GM04504 (cell line): Measurements from ENCODE around the gene VEGFB.

Experiments used
- DNase-seq: peaks from one replicate; pipeline ENCODE4 v3.0.0-alpha.2; 2012; ENCODE audit warnings: low read depth

Gene VEGFB

GRCh38 chr11:64233913-64234586, at the start of gene VEGFB:
TSS of gene VEGFB (plus strand) at chr11:64234584. CDS start at chr11:64234834, 250 bp downstream.
- no peak for DNase-seq

DNA sequence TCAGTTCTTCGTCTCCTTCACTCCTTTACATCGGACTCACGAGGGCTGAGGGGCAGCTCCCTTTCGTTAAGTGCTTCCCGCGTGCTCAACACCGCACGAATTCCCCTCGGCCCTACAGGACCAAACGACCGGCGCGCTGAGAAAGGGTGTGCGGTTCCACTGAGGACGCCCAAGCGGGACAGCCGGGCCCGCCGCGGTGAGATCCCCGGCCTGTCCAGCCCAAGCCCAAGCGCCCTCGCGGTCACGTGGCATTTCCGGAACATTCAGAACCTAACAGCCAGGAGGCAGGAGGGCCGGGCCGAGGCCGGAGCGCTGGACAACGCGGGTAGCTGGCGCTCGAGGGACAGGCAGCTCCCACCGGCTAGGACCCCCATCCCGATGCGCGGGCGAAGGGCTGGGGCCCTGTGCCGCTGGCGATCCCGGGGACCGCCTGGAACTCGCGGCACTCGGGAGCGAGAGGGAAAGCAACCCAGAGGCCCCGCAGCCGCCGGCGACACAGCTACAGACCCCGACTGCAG, 49.1 kb upstream of the VEGFB start:
- peak; percentile 78 for DNase-seq

DNA sequence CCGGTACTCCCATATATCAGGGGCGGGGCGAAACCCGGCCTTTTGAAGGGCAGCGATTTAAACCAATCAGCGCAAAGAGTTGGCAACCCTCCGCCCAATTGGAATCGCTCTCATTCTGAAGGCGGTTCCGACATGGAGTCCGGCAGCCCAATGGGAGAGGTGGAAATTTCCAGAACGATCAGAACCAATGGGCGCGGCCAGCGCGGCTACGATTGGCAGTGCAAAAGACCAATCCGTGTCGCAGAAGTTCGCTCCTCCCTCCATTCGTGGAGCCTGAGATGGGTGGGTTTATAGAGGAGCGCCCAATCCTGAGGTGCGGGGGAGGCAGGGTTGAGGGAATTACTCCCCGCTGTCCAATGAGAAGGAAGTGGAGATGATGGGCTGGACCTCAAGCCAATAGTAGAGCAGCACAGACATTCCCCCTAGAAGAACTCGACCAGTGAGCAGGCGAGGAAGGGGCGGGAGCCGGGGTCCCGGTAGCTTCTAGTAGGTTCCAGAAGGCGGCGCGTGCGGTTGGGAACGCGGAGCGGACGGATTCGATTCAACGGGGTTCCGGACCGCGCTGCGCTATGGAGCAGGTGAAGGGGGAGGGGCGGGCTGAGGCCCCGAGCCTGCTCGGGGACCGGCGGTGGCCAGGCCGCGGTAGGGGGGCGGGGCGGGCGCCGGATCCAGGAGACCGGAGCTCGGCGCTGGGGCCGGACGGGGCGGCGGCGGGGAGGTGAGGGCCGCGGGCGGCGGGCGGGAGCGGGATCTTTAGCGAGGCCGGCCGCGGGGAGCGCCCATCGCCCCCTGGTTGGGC, 48.5 kb upstream of the VEGFB start, which contains the start of gene STIP1:
STIP1 (plus strand) TSS at position 479 of the 799 bp plus-strand sequence; CDS start at position 570, 91 bp downstream.
- DNase-seq, result peak; percentile 100

GRCh38 chr11:64186492-64187165, 47.8 kb upstream of the VEGFB start:
- no peak for DNase-seq

DNA sequence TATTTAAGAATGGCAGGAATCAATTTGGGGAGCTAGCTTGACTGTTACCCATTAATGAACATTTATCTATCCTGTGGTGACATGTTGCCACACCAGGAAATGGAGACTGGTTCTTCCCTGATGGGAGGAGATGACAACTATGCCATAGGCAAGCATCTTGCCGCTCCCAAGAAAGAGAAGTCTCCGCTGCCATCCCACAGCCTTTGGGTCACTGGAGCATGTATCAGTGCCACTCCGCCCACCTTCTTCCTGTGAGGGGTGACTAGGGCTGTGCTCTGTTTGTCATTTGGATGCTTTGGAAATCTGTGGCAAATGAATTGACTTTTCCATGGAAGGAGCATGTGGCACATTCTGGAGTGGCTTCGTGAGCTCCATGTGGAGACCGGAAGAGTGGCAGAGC, 42.0 kb upstream of the VEGFB start:
- no peak for DNase-seq

DNA sequence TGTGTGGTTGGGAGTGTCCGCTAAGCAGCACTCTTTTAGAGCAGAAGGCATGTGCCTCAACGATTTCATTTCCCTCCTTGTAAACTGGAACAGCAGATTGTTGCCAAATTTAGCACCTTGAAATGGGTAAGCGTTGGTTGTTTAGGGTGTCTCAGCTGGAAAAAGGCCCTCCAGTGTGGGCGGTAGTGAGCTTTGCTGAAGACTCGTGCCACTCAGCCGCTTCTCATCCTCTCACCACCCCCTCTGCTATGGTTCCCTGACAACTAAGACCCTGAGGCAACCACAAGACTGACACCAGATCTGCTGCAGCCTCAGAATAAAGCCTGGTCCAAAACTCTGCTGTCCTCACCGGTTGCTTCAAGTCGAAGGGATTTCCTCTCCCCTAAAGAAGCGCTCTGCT, 37.8 kb upstream of the VEGFB start:
- no peak for DNase-seq

- DNase-seq, result no peak
Measured at GRCh38 chr11:64198511-64198910, 35.9 kb upstream of the VEGFB start.

DNA sequence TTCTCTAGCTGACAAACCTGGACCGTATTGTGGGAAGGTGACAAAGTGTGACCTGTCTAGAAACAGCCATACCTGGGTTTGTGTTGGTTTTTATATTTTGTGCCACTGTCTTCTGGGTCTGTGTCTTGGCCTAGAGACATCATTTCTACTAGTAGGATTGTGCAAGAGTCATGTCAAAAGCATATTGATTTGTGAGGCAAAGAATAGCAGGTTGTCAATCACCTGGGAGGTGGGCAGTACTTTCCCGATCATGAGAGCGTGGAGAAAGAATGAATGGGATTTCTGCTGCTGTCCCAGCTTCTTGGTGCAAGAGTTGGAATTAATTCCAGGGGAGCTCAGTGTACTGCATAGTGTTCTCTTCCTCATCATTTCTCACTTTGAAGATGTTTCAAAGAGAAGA, 32.8 kb upstream of the VEGFB start:
- no peak for DNase-seq

GRCh38 chr11:64202992-64203391, 31.4 kb upstream of the VEGFB start:
- no peak for DNase-seq

- DNase-seq, result no peak
Measured at GRCh38 chr11:64203421-64204079, 30.8 kb upstream of the VEGFB start.

DNA sequence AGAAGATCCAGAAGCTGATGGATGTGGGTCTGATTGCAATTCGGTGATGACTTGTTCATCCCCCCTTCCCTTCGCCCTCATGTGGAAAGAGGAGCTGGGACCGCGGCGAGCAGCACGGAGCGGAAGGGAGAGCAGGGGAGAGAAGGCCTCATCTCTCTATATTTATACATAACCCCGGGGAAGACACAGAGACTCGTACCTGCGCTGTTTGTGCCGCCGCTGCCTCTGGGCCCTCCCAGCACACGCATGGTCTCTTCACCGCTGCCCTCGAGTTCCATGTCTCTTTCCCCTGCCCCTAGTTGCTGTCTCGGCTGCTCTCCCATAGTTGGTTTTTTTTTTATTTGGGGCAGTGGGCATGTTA, 30.3 kb upstream of the VEGFB start:
- no peak for DNase-seq

DNA sequence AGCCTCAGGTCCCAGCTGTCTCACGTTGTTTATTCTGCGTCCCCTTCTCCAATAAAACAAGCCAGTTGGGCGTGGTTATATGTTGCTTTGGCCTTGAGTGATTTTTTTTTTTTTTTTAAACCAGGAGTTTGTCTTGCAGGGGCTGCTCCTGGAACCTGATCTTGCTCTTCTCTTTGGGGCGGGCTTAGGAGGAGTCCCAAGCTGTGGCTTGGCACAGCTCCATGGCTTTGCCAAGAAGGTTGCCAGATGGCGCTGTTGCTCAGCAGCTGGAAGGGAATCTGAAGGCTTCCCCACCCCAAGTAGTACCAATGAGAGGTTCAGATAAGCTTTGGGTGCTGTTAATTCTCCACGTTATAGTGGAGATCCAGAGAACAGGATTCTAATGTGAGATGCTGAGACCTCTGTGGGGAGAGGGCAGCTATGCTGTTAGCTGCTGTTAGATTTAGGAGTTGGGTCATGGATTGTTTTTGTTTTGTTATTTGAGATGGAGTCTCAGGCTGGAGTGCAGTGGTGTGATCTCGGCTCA, 29.9 kb upstream of the VEGFB start:
- DNase-seq, result peak; percentile 91

DNA sequence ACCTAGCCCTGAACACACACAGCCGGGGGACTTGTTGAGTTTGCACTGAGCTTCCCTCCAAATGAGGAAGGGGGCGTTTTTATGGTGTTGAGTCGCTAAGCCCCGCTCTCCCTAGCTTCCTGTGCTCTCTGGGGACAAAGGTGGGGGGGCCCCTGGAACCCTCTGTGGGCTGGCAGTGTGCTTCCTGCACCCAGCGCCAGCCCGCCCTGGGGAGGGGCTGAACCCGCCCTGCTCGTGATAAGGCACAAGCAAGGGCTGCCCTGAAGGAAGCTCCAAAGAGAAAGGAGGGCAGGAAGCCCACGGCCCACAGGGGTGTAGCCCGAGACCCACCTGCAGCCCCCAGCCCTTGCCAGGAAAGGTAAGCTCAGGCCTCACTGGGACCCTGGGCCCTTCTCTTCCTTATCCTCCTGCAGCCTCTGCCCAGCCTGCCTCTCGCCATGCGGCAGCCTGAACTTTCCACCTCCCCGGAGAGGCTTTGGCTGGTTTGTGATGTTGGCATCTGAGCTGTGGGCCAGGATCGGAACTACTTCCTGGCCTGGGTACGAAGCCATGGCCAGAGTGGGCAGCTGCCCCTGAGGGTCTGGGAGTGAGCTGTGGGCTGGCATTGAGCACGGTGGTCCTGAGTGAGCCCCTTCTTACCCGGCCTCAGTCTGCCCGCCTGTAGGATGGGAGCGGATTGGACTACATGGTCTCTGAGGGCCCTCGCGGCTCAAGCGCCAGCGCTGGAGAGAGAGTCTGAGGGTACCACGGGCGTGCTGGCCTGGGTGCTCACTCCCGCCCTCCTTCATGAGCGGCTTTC, 27.7 kb upstream of the VEGFB start, which contains the start of gene FERMT3:
FERMT3 (plus strand) TSS at position 265 of the 799 bp plus-strand sequence. CDS start 644 bp downstream, outside the sequence.
- no peak for DNase-seq

- DNase-seq, result peak; percentile 72
Measured at GRCh38 chr11:64207256-64208085, 26.9 kb upstream of the VEGFB start.

DNA sequence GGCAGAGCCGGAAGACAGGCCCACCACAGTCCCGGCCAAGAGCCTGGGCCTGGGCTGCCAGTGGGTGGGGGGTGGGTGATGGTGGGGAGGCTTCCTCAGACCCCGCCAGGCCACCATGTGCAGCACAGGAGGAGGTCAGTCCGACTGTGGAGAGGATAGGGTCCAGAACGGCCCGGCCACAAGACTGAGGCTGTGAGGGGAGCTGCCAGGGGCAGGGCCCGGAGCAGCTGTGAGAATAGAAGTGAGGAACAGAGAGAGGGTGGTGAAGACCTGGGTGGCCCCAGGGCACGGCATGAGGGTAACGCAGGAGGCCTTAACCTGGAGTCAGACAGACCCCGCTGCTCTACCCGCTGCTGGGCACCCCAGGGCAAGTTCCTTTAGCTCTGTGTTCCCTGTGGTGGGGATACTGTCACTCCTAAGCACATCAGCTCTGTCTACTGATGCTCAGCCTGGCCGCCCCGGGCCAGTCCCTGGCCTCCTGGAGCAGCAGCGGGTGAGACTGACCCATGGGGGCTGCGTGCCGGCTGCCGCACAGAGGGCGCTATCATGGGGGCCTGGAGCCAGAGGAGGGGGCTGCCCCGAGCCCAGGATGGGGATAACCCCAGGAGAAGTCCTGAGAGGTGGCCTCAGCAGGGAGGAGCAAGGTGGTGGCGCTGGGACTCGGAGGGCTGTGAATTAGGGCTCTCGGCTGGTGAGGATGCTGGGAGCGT, 26.1 kb upstream of the VEGFB start:
- DNase-seq, result no peak

- no peak for DNase-seq
Measured at GRCh38 chr11:64208796-64209562, 25.4 kb upstream of the VEGFB start.

DNA sequence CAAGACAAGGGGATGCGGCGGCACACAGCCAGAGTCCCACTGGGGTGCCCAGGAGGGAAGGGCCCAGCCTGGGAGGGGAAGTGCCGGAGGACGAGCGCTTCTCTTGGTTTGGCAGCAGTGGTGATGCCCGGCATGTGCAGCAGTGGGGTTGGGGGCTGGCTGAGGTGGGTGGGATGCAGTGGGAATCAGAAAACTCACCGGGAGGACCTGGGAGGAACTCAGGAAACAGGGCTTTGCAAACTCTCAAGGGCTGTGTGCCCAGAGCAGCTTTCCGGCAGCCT, 24.9 kb upstream of the VEGFB start:
- no peak for DNase-seq

GRCh38 chr11:64210301-64211020, 23.9 kb upstream of the VEGFB start:
- no peak for DNase-seq
